Small intestine (tissue), 7 donors: Measurements from ENCODE around the gene CAMKMT. TPM values are rescaled to one million over a fixed set of nuclear protein-coding genes. Genes with fewer than 3 reads are reported as not detected.

Experiments used
- DNase-seq, 2 donors: peaks; one replicate each; pipeline versions ENCODE4 v3.0.0 to v3.0.0-alpha.2; 2013
- FAIRE-seq: peaks from 2 replicates; lab custom pipeline; 2012; peaks lifted over from hg19 to GRCh38; lab: Jason Lieb, UNC
- H3K27ac ChIP-seq, 3 donors: one replicate each; pipeline ENCODE4 v1.5.1; 2013; ENCODE audit warnings: low read length in 2 of 3, mild to moderate bottlenecking in 2 of 3, control low read depth in 1 of 3, inconsistent platforms in 1 of 3, low read depth in 1 of 3, moderate library complexity in 1 of 3
- H3K27me3 ChIP-seq, 3 donors: one replicate each; pipeline ENCODE4 v1.6.1; 2013; ENCODE audit warnings: low read length in 3 of 3, inconsistent platforms in 1 of 3; ENCODE audit not compliant: control insufficient read depth in 3 of 3, insufficient read depth in 3 of 3
- H3K36me3 ChIP-seq, 3 donors: one replicate each; pipeline ENCODE4 v1.6.1; 2013; ENCODE audit warnings: low read length in 3 of 3, inconsistent platforms in 1 of 3, low read depth in 1 of 3, mild to moderate bottlenecking in 1 of 3, moderate library complexity in 1 of 3; ENCODE audit not compliant: control insufficient read depth in 3 of 3, insufficient read depth in 2 of 3
- H3K4me1 ChIP-seq, 3 donors: one replicate each; pipeline ENCODE4 v1.6.1; 2013; ENCODE audit warnings: low read length in 2 of 3, inconsistent platforms in 1 of 3, low read depth in 1 of 3, mild to moderate bottlenecking in 1 of 3, moderate library complexity in 1 of 3; ENCODE audit not compliant: control insufficient read depth in 3 of 3, insufficient read depth in 2 of 3
- H3K4me3 ChIP-seq, 3 donors: one replicate each; pipeline ENCODE4 v1.5.1; 2013; ENCODE audit warnings: low read length in 3 of 3, control low read depth in 1 of 3, inconsistent platforms in 1 of 3, low read depth in 1 of 3, mild to moderate bottlenecking in 1 of 3, moderate library complexity in 1 of 3
- H3K9me3 ChIP-seq, 2 donors: one replicate each; pipeline ENCODE4 v1.6.1; 2013; ENCODE audit warnings: low read depth in 1 of 2, low read length in 1 of 2; ENCODE audit not compliant: control insufficient read depth in 2 of 2, insufficient read depth in 1 of 2
- WGBS, 3 donors: extraction: QIAGEN DNeasy Blood & Tissue Kit; methylation state at CpG; one replicate each; pipeline ENCODE4 v1.1.7; 2013; 5-methylcytosine and 5-hydroxymethylcytosine counted together
- polyA plus RNA-seq, 4 donors: library from polyadenylated mRNA; stranded (reverse) in 3 of 4; unstranded in 1 of 4; fragments of 200-250 nt in 3 of 4; fragments of 120-200 nt in 1 of 4; gene quantifications; one replicate each; pipeline versions ENCODE4 v1.2.1 to v1.2.3, GENCODE V29; 2013
- donor health status: healthy with polysubstance abuse.
- donor health status: control.
- donor health status: control.
- donor health status: Bipolar disorder and iron deficiency.
- donor health status: healthy.

The CAMKMT gene
- polyA plus RNA-seq, 4 donors: 3.5 to 9.6 (median 6.9) TPM

DNA sequence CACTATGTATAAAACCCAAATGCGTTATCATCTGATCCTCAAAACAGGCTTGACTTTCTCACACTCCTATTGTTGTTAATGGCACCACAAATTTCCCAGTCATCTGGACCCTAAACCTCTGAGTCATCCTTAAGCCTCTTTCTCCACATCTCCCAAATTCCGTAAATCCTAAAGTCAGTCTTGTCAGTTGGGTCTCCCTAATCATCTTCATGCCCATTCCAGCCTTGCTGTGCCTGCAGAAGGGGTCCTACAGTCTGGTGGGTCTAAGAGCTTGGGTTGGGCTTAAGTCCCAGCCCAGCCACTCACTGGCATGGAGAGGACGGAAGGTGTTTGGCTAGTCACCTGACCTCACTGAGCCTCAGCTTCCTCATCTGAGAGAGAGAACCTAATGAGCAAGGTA lies 314.6 kb downstream of the CAMKMT start:
- Histone ChIP-seq H3K27me3 (no peaks in the 10 kb centered on the region), H3K4me1 (no peaks in the 10 kb centered on the region), H3K36me3 (no peaks in the 10 kb centered on the region), H3K4me3 (no peak overlapping the region), H3K27ac (no peak overlapping the region), H3K9me3 (no peaks in the 10 kb centered on the region)
- no peak for FAIRE-seq
- WGBS, 3 donors: 94 to 96% (median 95%) methylated on average over 3 of the region's 3 CpGs
- DNase-seq: no peak

- 90 to 96% (median 91%) methylated on average over 4 of the region's 4 CpGs for WGBS, 3 donors
- no peak for FAIRE-seq
- no peak for DNase-seq
- Histone ChIP-seq H3K36me3 (no peaks in the 10 kb centered on the region), H3K9me3 (no peaks in the 10 kb centered on the region), H3K4me1 (no peaks in the 10 kb centered on the region), H3K4me3 (no peak overlapping the region), H3K27me3 (no peaks in the 10 kb centered on the region), H3K27ac (no peak overlapping the region)
Observed at GRCh38 chr2:44679584-44679983, 317.8 kb downstream of the CAMKMT start.

- no peak overlapping the region for H3K4me3 ChIP-seq
- no peaks in the 10 kb centered on the region for H3K27me3 ChIP-seq
- H3K36me3 ChIP-seq: no peaks in the 10 kb centered on the region
- no peak for DNase-seq
- 79 to 95% (median 93%) methylated on average over 4 of the region's 4 CpGs for WGBS, 3 donors
- no peaks in the 10 kb centered on the region for H3K4me1 ChIP-seq
- no peak for FAIRE-seq
- H3K27ac ChIP-seq: no peak overlapping the region
- H3K9me3 ChIP-seq: no peaks in the 10 kb centered on the region
Observed at GRCh38 chr2:44679990-44680389, 318.2 kb downstream of the CAMKMT start.

- Histone ChIP-seq H3K4me3 (no peak overlapping the region), H3K36me3 (no peaks in the 10 kb centered on the region), H3K9me3 (no peaks in the 10 kb centered on the region), H3K27me3 (no peaks in the 10 kb centered on the region), H3K4me1 (no peaks in the 10 kb centered on the region), H3K27ac (no peak overlapping the region)
- WGBS, 3 donors: 85 to 95% (median 94%) methylated on average over 8 of the region's 8 CpGs
- no peak for DNase-seq
- no peak for FAIRE-seq
Observed at GRCh38 chr2:44680424-44680971, 318.8 kb downstream of the CAMKMT start.

DNA sequence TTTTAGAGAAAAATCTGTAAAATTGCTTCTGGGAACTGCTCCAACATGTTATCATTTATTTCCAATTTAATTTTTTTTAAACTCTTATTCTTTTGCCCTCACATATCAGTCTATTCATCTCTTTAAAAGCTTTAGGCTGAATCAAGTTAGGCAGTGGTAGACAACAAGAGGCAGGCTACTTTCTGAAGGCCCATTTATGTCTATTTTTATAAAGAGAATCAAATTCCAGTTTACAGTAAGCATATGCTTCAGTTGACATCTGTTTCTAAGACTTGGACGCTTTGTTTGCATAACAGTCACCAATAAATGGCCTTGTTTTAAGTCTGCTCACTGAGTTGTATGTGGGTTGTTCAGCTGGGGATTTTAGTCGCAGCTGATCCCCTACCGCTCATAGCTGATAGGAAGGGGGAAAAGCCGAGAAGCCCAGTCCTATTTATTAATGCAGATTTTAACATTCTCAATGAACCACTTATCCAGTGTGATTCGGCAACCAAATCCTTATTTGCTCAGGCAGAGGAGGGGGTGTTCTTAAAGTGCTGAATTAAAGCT lies 319.3 kb downstream of the CAMKMT start:
- FAIRE-seq: no peak
- 68 to 87% (median 81%) methylated on average over 5 of the region's 5 CpGs for WGBS, 3 donors
- Histone ChIP-seq H3K27ac (no peak overlapping the region), H3K36me3 (no peaks in the 10 kb centered on the region), H3K4me1 (no peaks in the 10 kb centered on the region), H3K9me3 (no peaks in the 10 kb centered on the region), H3K4me3 (no peak overlapping the region), H3K27me3 (no peaks in the 10 kb centered on the region)
- DNase-seq: peak in 1 of 2 donors; percentile 7

DNA sequence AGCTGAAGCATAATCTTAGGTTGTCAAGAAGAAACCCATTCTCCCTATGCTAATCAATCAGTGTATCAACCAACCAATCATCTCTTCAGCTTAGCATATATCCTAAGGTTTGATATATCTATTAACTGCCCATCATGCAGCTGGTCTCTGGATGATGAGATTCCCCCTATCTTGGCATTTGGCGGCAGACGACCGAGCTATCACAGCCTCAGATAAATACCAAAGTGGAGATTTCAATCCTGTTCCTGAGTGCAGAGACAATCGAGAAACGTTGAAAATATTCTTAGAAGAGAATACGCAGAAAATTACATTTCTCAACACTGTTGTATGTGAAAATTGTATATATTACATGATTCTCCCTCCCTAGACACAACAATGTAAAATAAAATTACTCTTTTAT lies 320.7 kb downstream of the CAMKMT start:
- no peak for FAIRE-seq
- WGBS, 3 donors: 94 to 98% (median 94%) methylated on average over 6 of the region's 6 CpGs
- DNase-seq: no peak

DNA sequence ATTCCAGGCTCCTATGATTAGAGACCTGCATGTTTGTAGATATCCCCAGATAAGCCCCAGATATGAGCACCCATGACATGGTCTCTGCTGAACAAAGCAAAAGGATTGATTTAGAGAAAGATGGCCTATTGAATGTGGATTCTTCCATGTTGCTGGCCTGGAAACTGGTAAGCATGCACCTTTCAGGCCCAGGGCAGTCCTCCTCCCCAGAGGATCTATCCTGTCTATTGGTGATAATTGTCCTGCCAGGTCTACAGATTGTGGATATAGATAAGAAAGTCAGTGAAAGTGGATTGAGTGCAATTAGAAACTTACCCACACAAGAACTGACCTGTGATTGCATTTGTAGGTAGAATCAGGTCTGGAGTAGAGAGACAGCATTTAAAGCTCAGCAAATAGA lies 322.8 kb downstream of the CAMKMT start:
- Histone ChIP-seq H3K4me3 (no peak overlapping the region), H3K4me1 (no peaks in the 10 kb centered on the region), H3K27ac (no peak overlapping the region), H3K36me3 (no peaks in the 10 kb centered on the region), H3K27me3 (no peaks in the 10 kb centered on the region), H3K9me3 (no peaks in the 10 kb centered on the region)
- DNase-seq (no peak), FAIRE-seq (no peak)

More for the DNA sequence above, 320.7 kb downstream of the CAMKMT start:
- Histone ChIP-seq H3K9me3 (no peaks in the 10 kb centered on the region), H3K4me1 (no peaks in the 10 kb centered on the region), H3K36me3 (no peaks in the 10 kb centered on the region), H3K27me3 (no peaks in the 10 kb centered on the region), H3K27ac (no peak overlapping the region), H3K4me3 (no peak overlapping the region)

DNA sequence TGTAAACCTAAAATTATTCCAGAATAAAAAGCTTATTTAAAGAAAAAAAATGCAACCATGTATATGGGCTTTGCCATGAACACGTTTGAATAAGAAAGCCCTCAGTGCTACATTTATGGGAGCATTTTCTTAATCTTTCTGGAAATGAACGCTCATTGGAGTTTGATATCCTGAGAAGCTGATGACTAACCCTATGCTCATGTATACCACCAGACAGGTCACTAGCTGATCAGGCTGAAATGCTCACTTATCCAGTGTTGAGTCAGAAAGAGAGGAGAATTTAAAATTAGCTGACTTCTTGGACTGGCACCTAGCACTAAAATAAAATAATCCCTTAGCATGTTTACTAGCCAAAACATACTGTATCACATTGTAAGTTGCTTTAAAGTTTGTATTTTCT lies 324.8 kb downstream of the CAMKMT start:
- Histone ChIP-seq H3K27me3 (peaks cover 0 to 2% (median 0%) of the 10 kb centered on the region in 3 donors), H3K36me3 (no peaks in the 10 kb centered on the region), H3K4me3 (no peak overlapping the region), H3K9me3 (no peaks in the 10 kb centered on the region), H3K27ac (no peak overlapping the region), H3K4me1 (no peaks in the 10 kb centered on the region)
- FAIRE-seq (no peak), DNase-seq (no peak)
- 79 to 89% (median 87%) methylated on average over 2 of the region's 2 CpGs for WGBS, 3 donors
